Calu3 (cell line): ENCODE data around the gene SLC17A2. TPM values are rescaled to one million over a fixed set of nuclear protein-coding genes. Genes with fewer than 3 reads are reported as not detected.

Source experiments
- BruUV-seq: library from RNA; stranded (reverse); fragments of 400-500 nt; replicated peaks from 2 replicates; lab custom pipeline; 2021; lab: Mats Ljungman, UMichigan
- CTCF ChIA-PET: fragments of 300-600 bp; sonication (Branson Sonifier 250); formaldehyde crosslinking; loops from one replicate; lab custom pipeline; 2022; ENCODE audit warnings: antibody characterized with exemption; lab: Charles Lee
- DNase-seq: peaks from one replicate; pipeline ENCODE4 v3.0.0; 2022
- H3K27ac Mint-ChIP-seq: one replicate; pipeline ENCODE4 v1.8.0; 2022; ENCODE audit warnings: mixed read lengths; ENCODE audit not compliant: unreplicated experiment
- H3K27me3 Mint-ChIP-seq: one replicate; pipeline ENCODE4 v1.8.0; 2022; ENCODE audit warnings: mixed read lengths; ENCODE audit not compliant: unreplicated experiment
- H3K36me3 Mint-ChIP-seq: one replicate; pipeline ENCODE4 v1.8.0; 2022; ENCODE audit warnings: mild to moderate bottlenecking, moderate library complexity, mixed read lengths; ENCODE audit not compliant: insufficient read depth, unreplicated experiment
- H3K4me1 Mint-ChIP-seq: one replicate; pipeline ENCODE4 v1.8.0; 2022; ENCODE audit warnings: mild to moderate bottlenecking, low read depth, mixed read lengths; ENCODE audit not compliant: unreplicated experiment
- H3K4me3 Mint-ChIP-seq: one replicate; pipeline ENCODE4 v1.8.0; 2022; ENCODE audit warnings: mild to moderate bottlenecking, low read depth, moderate library complexity, mixed read lengths; ENCODE audit not compliant: unreplicated experiment
- H3K9me3 Mint-ChIP-seq: one replicate; pipeline ENCODE4 v1.8.0; 2022; ENCODE audit warnings: low read depth, mixed read lengths; ENCODE audit not compliant: unreplicated experiment
- intact Hi-C: fragments of 100-400 bp; cut with micrococcal nuclease; formaldehyde crosslinking; loops from one replicate; pipeline ENCODE4 v1.10.0; 2022; ENCODE audit not compliant: unreplicated experiment
- total RNA-seq: library from RNA; stranded (reverse); gene quantifications from 2 replicates; pipeline ENCODE4 v1.2.3, GENCODE V29; 2022
- TF ChIP-seq, protein P1 (sequence below): fragments of 200-600 bp; IDR thresholded peaks from one replicate; pipeline ENCODE4 v1.8.0; 2022; ENCODE audit warnings: antibody characterized with exemption; ENCODE audit not compliant: unreplicated experiment

The SLC17A2 gene
- total RNA-seq, 1 experiment from 2014 or later, result not detected

DNA sequence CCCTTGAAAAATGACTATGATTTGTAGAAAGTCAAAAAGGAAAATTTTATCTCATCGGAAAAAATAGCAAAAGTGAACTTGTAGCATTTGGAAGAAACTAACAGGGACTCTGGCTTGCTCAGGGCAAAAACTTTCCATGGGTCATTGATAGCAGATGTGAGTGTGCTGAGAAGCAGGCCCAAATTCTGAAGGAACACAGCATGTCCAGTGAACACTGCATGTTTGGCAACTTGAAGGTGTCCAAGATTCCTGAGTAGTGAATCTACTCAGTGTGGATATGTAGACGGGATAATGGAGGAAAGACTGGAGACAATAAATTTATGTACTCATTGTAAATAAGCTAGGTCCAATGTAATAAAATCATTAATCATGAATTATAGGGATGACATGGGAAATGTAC is 8.2 kb downstream of the SLC17A2 start:
- no peak overlapping the region for H3K4me3 Mint-ChIP-seq
- no peaks in the 10 kb centered on the region for H3K36me3 Mint-ChIP-seq
- no peak overlapping the region for H3K27ac Mint-ChIP-seq
- H3K9me3 Mint-ChIP-seq, result no peaks in the 10 kb centered on the region
- H3K4me1 Mint-ChIP-seq, result no peaks in the 10 kb centered on the region
- no peaks in the 10 kb centered on the region for H3K27me3 Mint-ChIP-seq
- no TSS peak for BruUV-seq
- CTCF ChIA-PET, result no interaction called here
- intact Hi-C loops, result no loop called here
- no peak for DNase-seq
- TF ChIP-seq, protein P1, sequence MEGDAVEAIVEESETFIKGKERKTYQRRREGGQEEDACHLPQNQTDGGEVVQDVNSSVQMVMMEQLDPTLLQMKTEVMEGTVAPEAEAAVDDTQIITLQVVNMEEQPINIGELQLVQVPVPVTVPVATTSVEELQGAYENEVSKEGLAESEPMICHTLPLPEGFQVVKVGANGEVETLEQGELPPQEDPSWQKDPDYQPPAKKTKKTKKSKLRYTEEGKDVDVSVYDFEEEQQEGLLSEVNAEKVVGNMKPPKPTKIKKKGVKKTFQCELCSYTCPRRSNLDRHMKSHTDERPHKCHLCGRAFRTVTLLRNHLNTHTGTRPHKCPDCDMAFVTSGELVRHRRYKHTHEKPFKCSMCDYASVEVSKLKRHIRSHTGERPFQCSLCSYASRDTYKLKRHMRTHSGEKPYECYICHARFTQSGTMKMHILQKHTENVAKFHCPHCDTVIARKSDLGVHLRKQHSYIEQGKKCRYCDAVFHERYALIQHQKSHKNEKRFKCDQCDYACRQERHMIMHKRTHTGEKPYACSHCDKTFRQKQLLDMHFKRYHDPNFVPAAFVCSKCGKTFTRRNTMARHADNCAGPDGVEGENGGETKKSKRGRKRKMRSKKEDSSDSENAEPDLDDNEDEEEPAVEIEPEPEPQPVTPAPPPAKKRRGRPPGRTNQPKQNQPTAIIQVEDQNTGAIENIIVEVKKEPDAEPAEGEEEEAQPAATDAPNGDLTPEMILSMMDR, result no peak

DNA sequence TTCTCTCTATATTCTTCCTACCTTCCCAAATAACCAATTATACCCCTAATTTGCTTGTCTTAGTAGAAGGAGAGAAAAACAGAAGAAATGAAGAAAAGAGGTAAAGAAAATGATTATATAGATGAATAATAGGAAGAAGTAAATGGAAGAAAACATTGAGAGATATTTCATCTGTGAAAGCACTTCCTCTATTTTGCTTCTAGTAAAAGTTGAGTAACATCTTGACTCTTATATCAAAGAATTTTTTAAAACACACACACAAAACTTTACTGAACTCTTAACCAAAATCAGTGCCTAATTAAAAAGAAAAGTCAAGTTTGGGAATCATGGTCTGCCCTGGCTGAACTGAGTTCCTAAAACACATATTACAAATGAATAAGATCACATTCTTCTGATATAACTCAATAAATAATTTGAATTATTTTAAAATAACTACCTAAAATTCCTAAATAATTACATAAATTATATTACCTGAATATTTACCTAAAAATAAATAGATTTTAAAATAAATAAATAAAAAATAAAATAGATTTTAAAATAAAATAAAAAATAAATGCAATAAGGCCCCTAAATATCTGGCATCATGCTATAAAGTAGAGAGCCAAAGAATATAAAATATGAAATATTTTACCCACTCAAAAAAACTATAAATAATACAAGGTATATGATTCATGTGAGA is 8.8 kb downstream of the SLC17A2 start:
- H3K27ac Mint-ChIP-seq, result no peak overlapping the region
- TF ChIP-seq, protein P1, result no peak
- BruUV-seq, result no TSS peak
- no peaks in the 10 kb centered on the region for H3K4me1 Mint-ChIP-seq
- CTCF ChIA-PET, result no interaction called here
- H3K4me3 Mint-ChIP-seq, result no peak overlapping the region
- H3K36me3 Mint-ChIP-seq, result no peaks in the 10 kb centered on the region
- H3K27me3 Mint-ChIP-seq, result no peaks in the 10 kb centered on the region
- DNase-seq, result no peak
- H3K9me3 Mint-ChIP-seq, result no peaks in the 10 kb centered on the region
- intact Hi-C loops, result no loop called here

DNA sequence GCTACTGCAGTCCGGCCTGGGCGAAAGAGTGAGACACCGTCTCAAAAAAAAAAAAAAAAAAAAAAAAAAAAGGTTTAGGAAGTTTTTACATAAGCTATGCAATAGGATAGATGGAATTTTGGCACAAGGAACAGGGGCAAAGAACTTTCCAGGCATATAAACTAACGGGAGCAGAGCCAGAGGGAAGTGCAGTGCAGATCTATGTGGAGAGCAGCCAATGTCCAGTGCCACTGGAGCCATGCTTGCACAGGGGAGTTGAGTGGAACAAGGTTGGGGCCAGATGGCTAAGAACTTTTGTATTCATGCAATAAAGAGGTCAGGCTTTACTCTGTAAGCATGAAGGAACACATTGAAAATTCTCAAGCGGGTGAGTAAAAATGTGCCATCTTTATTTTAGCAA is 10.8 kb downstream of the SLC17A2 start:
- no peak overlapping the region for H3K27ac Mint-ChIP-seq
- TF ChIP-seq, protein P1, result no peak
- no peaks in the 10 kb centered on the region for H3K4me1 Mint-ChIP-seq
- H3K27me3 Mint-ChIP-seq, result no peaks in the 10 kb centered on the region
- BruUV-seq, result no TSS peak
- CTCF ChIA-PET, result no interaction called here
- H3K4me3 Mint-ChIP-seq, result no peak overlapping the region
- no peaks in the 10 kb centered on the region for H3K36me3 Mint-ChIP-seq
- intact Hi-C loops, result no loop called here
- DNase-seq, result no peak
- no peaks in the 10 kb centered on the region for H3K9me3 Mint-ChIP-seq

DNA sequence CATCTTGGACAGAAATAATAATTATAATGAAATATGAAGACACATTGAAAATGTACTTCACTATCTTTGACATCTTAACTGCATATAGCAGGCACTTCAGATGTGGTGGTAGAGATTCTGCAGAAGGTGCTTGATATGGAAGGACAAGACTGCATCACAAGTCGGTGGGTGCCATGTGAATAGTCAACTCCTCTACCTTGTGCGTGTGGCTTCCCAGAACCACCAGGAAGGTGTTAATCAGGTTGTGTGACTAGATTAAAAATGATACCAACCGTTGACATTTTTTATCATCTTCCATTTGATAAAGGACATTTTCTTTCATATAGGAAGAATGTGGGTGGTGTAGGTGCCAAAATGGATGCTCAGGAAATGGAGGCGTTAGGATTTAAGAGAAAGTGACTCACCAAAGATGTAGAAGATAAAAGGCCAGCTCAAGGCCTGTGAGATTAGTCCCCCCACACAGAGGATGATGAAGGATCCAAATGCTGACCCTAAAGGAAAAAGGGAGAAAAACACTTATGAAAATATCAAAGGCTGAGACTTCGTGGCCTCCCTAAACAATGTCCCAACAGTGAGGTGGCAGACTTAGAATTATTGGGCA is 12.3 kb downstream of the SLC17A2 start:
- TF ChIP-seq, protein P1, result no peak
- Mint-ChIP-seq H3K9me3 (no peaks in the 10 kb centered on the region), H3K27ac (no peak overlapping the region), H3K27me3 (no peaks in the 10 kb centered on the region), H3K4me3 (no peak overlapping the region), H3K36me3 (no peaks in the 10 kb centered on the region), H3K4me1 (peaks cover 14% of the 10 kb centered on the region)
- CTCF ChIA-PET, result no interaction called here
- intact Hi-C loops, result no loop called here
- BruUV-seq, result no TSS peak
- DNase-seq, result no peak
